CD1c-positive myeloid dendritic cell (primary cell): ENCODE results near the gene BTF3L4.
"Not testable (repeated sequence)": the region's sequence is repeated elsewhere in the genome, so short reads cannot be mapped to it uniquely, and the experiment has no call there.

Experiments
- DNase-seq: peaks from one replicate; pipeline ENCODE4 v3.0.0-alpha.2; 2016; ENCODE audit errors: extremely low spot score

Gene BTF3L4

GRCh38 chr1:52056163-52056936 is at the start of gene BTF3L4:
Gene BTF3L4 (plus strand): TSS chr1:52056295. CDS start chr1:52059848, 3,553 bp downstream.
- peak; percentile 92 for DNase-seq

GRCh38 chr1:52007215-52008002 is 48.7 kb upstream of the BTF3L4 start:
- no peak for DNase-seq

- no peak for DNase-seq
Measured at GRCh38 chr1:52008071-52008809, 47.9 kb upstream of the BTF3L4 start.

- DNase-seq, result no peak
Measured at GRCh38 chr1:52022133-52022532, 34.0 kb upstream of the BTF3L4 start.

GRCh38 chr1:52026278-52026677 is 29.8 kb upstream of the BTF3L4 start:
- no peak for DNase-seq

GRCh38 chr1:52028328-52028727 is 27.8 kb upstream of the BTF3L4 start:
- no peak for DNase-seq

- DNase-seq, result not testable (repeated sequence)
Measured at GRCh38 chr1:52028839-52029238, 27.3 kb upstream of the BTF3L4 start.

GRCh38 chr1:52032124-52032784 is 23.8 kb upstream of the BTF3L4 start:
- DNase-seq, result no peak

- DNase-seq, result peak; percentile 32
Measured at GRCh38 chr1:52032785-52033131, 23.3 kb upstream of the BTF3L4 start.

GRCh38 chr1:52033190-52034049 is 22.7 kb upstream of the BTF3L4 start, which contains the start of gene KTI12:
Gene KTI12 (minus strand): TSS chr1:52033810. CDS start chr1:52033761, 49 bp downstream.
- peak; percentile 93 for DNase-seq

- no peak for DNase-seq
Measured at GRCh38 chr1:52034050-52034384, 22.1 kb upstream of the BTF3L4 start.

GRCh38 chr1:52037402-52037814 is 18.7 kb upstream of the BTF3L4 start:
- DNase-seq, result no peak

- DNase-seq, result no peak
Measured at GRCh38 chr1:52037909-52038308, 18.2 kb upstream of the BTF3L4 start.

- DNase-seq, result no peak
Measured at GRCh38 chr1:52041551-52042185, 14.4 kb upstream of the BTF3L4 start.

GRCh38 chr1:52045236-52045635 is 10.9 kb upstream of the BTF3L4 start:
- DNase-seq, result no peak

- DNase-seq, result not testable (repeated sequence)
Measured at GRCh38 chr1:52045666-52046195, 10.4 kb upstream of the BTF3L4 start.

GRCh38 chr1:52049337-52049736 is 6.8 kb upstream of the BTF3L4 start:
- DNase-seq, result not testable (repeated sequence)

- DNase-seq, result no peak
Measured at GRCh38 chr1:52053862-52054261, 2.2 kb upstream of the BTF3L4 start.

- DNase-seq, result peak; percentile 16
Measured at GRCh38 chr1:52054496-52055065, 1.5 kb upstream of the BTF3L4 start.
